Caco-2 (cell line): Measurements from ENCODE around the gene SGMS2. TPM values are rescaled to one million over a fixed set of nuclear protein-coding genes. Genes with fewer than 3 reads are reported as not detected.

Experiments used
- BruUV-seq: library from RNA; stranded (reverse); fragments of 400-500 nt; replicated peaks from 2 replicates; lab custom pipeline; 2021; lab: Mats Ljungman, UMichigan
- CTCF ChIA-PET: fragments of 300-600 bp; sonication (Branson Sonifier 250); formaldehyde crosslinking; loops from one replicate; lab custom pipeline; 2022; ENCODE audit warnings: antibody characterized with exemption; lab: Charles Lee
- POLR2A ChIA-PET: fragments of 300-600 bp; sonication (Branson Sonifier 250); formaldehyde crosslinking; loops from one replicate; lab custom pipeline; 2022; ENCODE audit warnings: antibody characterized with exemption; lab: Charles Lee
- DNase-seq, 2 experiments: peaks; one replicate each; pipeline versions ENCODE4 v3.0.0 to v3.0.0-alpha.2; 2020 to 2022
- H3K27me3 ChIP-seq: replicated peaks from 2 replicates; pipeline ENCODE4 v1.6.0; 2011; ENCODE audit warnings: low read length; ENCODE audit not compliant: control insufficient read depth, insufficient read depth
- H3K36me3 ChIP-seq: 2 replicates; pipeline ENCODE4 v1.5.1; 2011; ENCODE audit warnings: low read length; ENCODE audit not compliant: control insufficient read depth, insufficient read depth
- H3K4me1 ChIP-seq: fragments of 250-450 bp; sonication (Bioruptor Pico); 2 replicates; pipeline ENCODE4 v1.5.1; 2020; ENCODE audit warnings: mild to moderate bottlenecking
- H3K4me3 ChIP-seq: 2 replicates; pipeline ENCODE4 v1.5.1; 2011; ENCODE audit warnings: low read depth, mild to moderate bottlenecking, control low read depth, low read length
- H3K9me3 ChIP-seq: fragments of 250-450 bp; sonication (Bioruptor Pico); 2 replicates; pipeline ENCODE4 v1.5.1; 2020; ENCODE audit warnings: mild to moderate bottlenecking, moderate library complexity
- H3K27ac Mint-ChIP-seq: one replicate; pipeline ENCODE4 v1.8.0; 2022; ENCODE audit warnings: mixed read lengths; ENCODE audit not compliant: unreplicated experiment
- H3K27me3 Mint-ChIP-seq: one replicate; pipeline ENCODE4 v1.8.0; 2022; ENCODE audit warnings: mixed read lengths; ENCODE audit not compliant: insufficient read depth, unreplicated experiment
- H3K36me3 Mint-ChIP-seq: one replicate; pipeline ENCODE4 v1.8.0; 2022; ENCODE audit warnings: mild to moderate bottlenecking, mixed read lengths; ENCODE audit not compliant: insufficient read depth, unreplicated experiment
- H3K4me1 Mint-ChIP-seq: one replicate; pipeline ENCODE4 v1.8.0; 2022; ENCODE audit warnings: low read depth, mixed read lengths; ENCODE audit not compliant: unreplicated experiment
- H3K4me3 Mint-ChIP-seq: one replicate; pipeline ENCODE4 v1.8.0; 2022; ENCODE audit warnings: mild to moderate bottlenecking, moderate library complexity, mixed read lengths; ENCODE audit not compliant: unreplicated experiment
- H3K9me3 Mint-ChIP-seq: one replicate; pipeline ENCODE4 v1.8.0; 2022; ENCODE audit warnings: mixed read lengths; ENCODE audit not compliant: unreplicated experiment
- intact Hi-C: fragments of 100-400 bp; cut with micrococcal nuclease; formaldehyde crosslinking; loops from one replicate; pipeline ENCODE4 v1.10.0; 2022; ENCODE audit not compliant: unreplicated experiment
- total RNA-seq: library from RNA; stranded (reverse); gene quantifications from 2 replicates; pipeline ENCODE4 v1.2.3, GENCODE V29; 2022
- TF ChIP-seq, protein P1 (sequence below), 2 experiments: fragments of 200-600 bp in 1 of 2; IDR thresholded peaks; 1 replicate in 1 of 2; 2 replicates in 1 of 2; pipeline versions ENCODE4 v1.5.1 to v1.8.0; 2011 to 2022; ENCODE audit warnings: antibody characterized with exemption in 1 of 2, control low read depth in 1 of 2, inconsistent platforms in 1 of 2, low read depth in 1 of 2, low read length in 1 of 2, mild to moderate bottlenecking in 1 of 2, moderate library complexity in 1 of 2; ENCODE audit not compliant: insufficient read depth in 1 of 2, severe bottlenecking in 1 of 2, unreplicated experiment in 1 of 2

Gene SGMS2
- total RNA-seq, 1 experiment from 2014 or later, result 3.4 TPM

DNA sequence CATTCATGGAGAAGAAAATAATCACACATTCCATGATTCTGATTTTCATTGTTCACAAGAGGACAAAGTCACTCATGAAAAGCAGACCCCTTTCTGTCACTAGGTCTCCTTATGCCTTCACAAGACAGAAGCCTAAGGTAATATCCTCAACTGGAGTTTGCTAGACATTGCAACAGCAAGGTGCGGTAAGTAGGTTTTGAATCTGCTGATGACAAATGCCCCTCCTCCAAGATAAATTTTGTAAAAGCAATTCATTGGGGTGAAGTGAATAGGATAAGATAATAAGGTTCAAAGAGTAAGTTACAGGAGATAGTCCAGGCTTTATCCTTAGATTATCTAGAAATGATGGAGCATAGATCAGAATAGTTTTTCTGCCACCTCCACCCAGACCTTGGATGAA lies 90.5 kb downstream of the SGMS2 start:
- BruUV-seq, result no TSS peak
- TF ChIP-seq, protein P1, sequence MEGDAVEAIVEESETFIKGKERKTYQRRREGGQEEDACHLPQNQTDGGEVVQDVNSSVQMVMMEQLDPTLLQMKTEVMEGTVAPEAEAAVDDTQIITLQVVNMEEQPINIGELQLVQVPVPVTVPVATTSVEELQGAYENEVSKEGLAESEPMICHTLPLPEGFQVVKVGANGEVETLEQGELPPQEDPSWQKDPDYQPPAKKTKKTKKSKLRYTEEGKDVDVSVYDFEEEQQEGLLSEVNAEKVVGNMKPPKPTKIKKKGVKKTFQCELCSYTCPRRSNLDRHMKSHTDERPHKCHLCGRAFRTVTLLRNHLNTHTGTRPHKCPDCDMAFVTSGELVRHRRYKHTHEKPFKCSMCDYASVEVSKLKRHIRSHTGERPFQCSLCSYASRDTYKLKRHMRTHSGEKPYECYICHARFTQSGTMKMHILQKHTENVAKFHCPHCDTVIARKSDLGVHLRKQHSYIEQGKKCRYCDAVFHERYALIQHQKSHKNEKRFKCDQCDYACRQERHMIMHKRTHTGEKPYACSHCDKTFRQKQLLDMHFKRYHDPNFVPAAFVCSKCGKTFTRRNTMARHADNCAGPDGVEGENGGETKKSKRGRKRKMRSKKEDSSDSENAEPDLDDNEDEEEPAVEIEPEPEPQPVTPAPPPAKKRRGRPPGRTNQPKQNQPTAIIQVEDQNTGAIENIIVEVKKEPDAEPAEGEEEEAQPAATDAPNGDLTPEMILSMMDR (IDR thresholded peaks at IDR 0.05; ENCODE audit: insufficient read depth in 1 of 2, low read depth in 1 of 2, low read length in 1 of 2, severe bottlenecking in 1 of 2, unreplicated experiment in 1 of 2), result no peak
- Histone ChIP-seq H3K4me1 (peaks cover 11% of the 10 kb centered on the region), H3K27me3 (no peaks in the 10 kb centered on the region), H3K36me3 (no peaks in the 10 kb centered on the region), H3K4me3 (no peak overlapping the region), H3K9me3 (peaks cover 6% of the 10 kb centered on the region; the same call in 1 of the 2 replicates)
- no peak for DNase-seq
- Mint-ChIP-seq H3K27ac (no peak overlapping the region), H3K9me3 (peaks cover 10% of the 10 kb centered on the region), H3K36me3 (no peaks in the 10 kb centered on the region), H3K27me3 (no peaks in the 10 kb centered on the region), H3K4me3 (no peak overlapping the region), H3K4me1 (peaks cover 6% of the 10 kb centered on the region)
- ChIA-PET POLR2A (no interaction called here), CTCF (no interaction called here)
- intact Hi-C loops, result loop anchor here (10.0 kb wide), 1 partner anchor 90 kb away; the partner anchor contains the start of gene SGMS2

DNA sequence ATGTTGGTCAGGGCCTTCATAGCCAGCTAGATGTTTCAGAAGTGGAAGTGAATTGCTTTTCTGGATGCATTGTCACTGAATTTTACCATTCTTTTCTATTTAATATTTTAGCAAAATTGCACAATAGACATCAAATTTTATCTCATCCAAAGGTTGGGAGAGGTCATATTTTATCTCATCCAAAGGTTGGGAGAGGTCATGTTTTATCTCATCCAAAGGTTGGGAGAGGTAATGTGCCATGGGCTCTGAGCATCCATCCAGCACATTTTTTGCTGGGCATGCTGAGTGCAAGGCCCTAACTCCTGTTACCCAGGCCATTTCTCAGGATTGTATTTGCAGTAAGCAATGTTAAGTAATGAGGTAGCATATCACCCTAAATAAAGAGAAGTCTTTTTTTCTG lies 91.9 kb downstream of the SGMS2 start:
- Histone ChIP-seq H3K27me3 (no peaks in the 10 kb centered on the region), H3K9me3 (peaks cover 11% of the 10 kb centered on the region; the same call in 1 of the 2 replicates), H3K4me1 (peaks cover 11% of the 10 kb centered on the region), H3K4me3 (no peak overlapping the region), H3K36me3 (no peaks in the 10 kb centered on the region)
- Mint-ChIP-seq H3K9me3 (peaks cover 10% of the 10 kb centered on the region), H3K27me3 (no peaks in the 10 kb centered on the region), H3K4me3 (no peak overlapping the region), H3K4me1 (peaks cover 6% of the 10 kb centered on the region), H3K36me3 (no peaks in the 10 kb centered on the region), H3K27ac (no peak overlapping the region)
- intact Hi-C loops, result loop anchor here (10.0 kb wide), 1 partner anchor 92 kb away; the partner anchor contains the start of gene SGMS2
- ChIA-PET POLR2A (no interaction called here), CTCF (no interaction called here)
- TF ChIP-seq, protein P1 (IDR thresholded peaks at IDR 0.05; ENCODE audit: insufficient read depth in 1 of 2, low read depth in 1 of 2, low read length in 1 of 2, severe bottlenecking in 1 of 2, unreplicated experiment in 1 of 2), result no peak
- DNase-seq, result no peak
- no TSS peak for BruUV-seq

DNA sequence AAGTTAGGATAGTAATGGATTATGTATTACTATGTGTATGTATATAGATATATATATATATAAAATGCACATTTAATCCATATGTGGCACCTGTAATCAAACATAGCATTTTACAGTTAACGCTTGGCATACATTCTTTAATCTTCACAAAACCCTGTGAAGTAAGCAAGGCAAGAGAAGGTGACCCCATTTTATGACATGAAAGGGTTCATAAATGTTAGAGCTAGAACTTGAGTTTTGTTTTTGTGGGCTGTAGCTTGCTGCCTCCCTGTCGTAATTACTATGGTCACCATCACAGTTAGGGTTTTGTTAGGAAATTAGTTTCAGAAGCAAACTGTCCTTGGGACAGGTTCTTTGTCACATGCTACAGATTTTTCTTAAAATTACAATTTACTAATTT lies 92.8 kb downstream of the SGMS2 start:
- Mint-ChIP-seq H3K4me3 (no peak overlapping the region), H3K27me3 (no peaks in the 10 kb centered on the region), H3K27ac (no peak overlapping the region), H3K36me3 (no peaks in the 10 kb centered on the region), H3K4me1 (peaks cover 6% of the 10 kb centered on the region), H3K9me3 (peaks cover 10% of the 10 kb centered on the region)
- intact Hi-C loops, result loop anchor here (10.0 kb wide), 1 partner anchor 93 kb away; the partner anchor contains the start of gene SGMS2
- Histone ChIP-seq H3K4me1 (peaks cover 11% of the 10 kb centered on the region), H3K4me3 (no peak overlapping the region), H3K27me3 (no peaks in the 10 kb centered on the region), H3K36me3 (no peaks in the 10 kb centered on the region), H3K9me3 (peaks cover 11% of the 10 kb centered on the region; the same call in 1 of the 2 replicates)
- no TSS peak for BruUV-seq
- ChIA-PET POLR2A (no interaction called here), CTCF (no interaction called here)
- no peak for DNase-seq
- TF ChIP-seq, protein P1 (IDR thresholded peaks at IDR 0.05; ENCODE audit: insufficient read depth in 1 of 2, low read depth in 1 of 2, low read length in 1 of 2, severe bottlenecking in 1 of 2, unreplicated experiment in 1 of 2), result no peak
